GM12891 (cell line): Measurements from ENCODE around the gene ZAP70.

Source experiments
- PAX5 ChIP-seq: IDR thresholded peaks from 2 replicates; pipeline ENCODE4 v1.6.1; 2011; ENCODE audit warnings: low read length, moderate library complexity, mild to moderate bottlenecking; ENCODE audit not compliant: insufficient read depth, severe bottlenecking
- POLR2A ChIP-seq: IDR thresholded peaks from 2 replicates; pipeline ENCODE4 v1.6.1; 2011; ENCODE audit warnings: low read depth, low read length, control low read depth
- POLR2AphosphoS5 ChIP-seq: IDR thresholded peaks from 2 replicates; pipeline ENCODE4 v1.6.1; 2011; ENCODE audit warnings: low read depth, low read length, control low read depth
- SPI1 ChIP-seq: IDR thresholded peaks from 2 replicates; pipeline ENCODE4 v1.6.1; 2011; ENCODE audit warnings: low read depth, low read length, control low read depth

DNA sequence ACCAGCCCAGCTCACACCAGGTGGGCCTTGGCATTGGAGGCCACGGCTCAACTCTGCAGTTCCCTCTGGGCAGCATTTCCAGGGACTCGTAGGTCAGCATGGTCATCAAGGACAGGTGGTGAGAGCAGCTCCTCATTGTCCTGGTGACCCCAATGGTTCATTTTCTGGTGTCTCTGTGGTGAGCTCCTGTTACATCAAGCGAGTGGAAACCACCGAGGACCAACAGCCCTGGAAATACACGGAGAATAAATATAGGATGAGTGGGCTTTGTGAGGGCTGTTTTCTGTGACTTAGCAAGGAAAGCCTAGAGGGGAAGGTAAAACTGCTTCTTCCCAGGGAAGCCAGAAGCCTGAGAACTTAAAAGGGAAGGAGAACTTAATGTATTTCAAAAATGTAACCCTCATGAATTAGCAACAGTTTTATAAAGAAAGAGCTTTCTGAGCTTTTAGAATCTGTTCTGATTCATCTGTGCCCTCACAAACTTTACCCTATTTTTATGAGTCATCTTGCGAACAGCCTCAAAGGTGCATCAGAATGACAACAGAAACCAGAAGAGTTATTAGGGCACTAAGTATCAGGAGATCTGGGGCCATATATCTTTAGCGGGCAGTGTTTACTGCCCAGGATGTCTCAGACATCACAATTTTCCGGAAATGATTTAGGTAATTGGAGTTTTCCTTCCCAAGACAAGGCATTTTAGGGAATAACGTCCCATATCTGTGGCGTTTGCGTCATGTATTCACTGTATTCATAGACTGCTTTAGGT, 25.1 kb upstream of the ZAP70 start:
- TF ChIP-seq POLR2A, result no peak
- TF ChIP-seq POLR2AphosphoS5, result no peak
- no peak for TF ChIP-seq SPI1
- no peak for TF ChIP-seq PAX5
